SK-N-SH (cell line): Measurements from ENCODE around the gene CHST9. TPM values are rescaled to one million over a fixed set of nuclear protein-coding genes. Genes with fewer than 3 reads are reported as not detected.
A peak's percentile ranks its signal among the peaks of the same experiment; 100 is the strongest.

ENCODE experiments used
- CTCF ChIA-PET: fragments of 300-600, 350-600 bp; formaldehyde crosslinking; extraction: SDS; loops from one replicate; lab custom pipeline; 2021; lab: Yijun Ruan, JAX
- POLR2A ChIA-PET: fragments of 350-600 bp; sonication (Branson Sonifier 250); formaldehyde crosslinking; extraction: SDS; loops from one replicate; lab custom pipeline; 2020; ENCODE audit warnings: antibody characterized with exemption, inconsistent platforms; lab: Yijun Ruan, JAX
- DNase-seq: peaks from one replicate; pipeline ENCODE4 v3.0.0; 2012
- H2AFZ ChIP-seq: fragments of 200-600 bp; sonication (generic); 2 replicates; pipeline ENCODE4 v1.8.1; 2016; ENCODE audit warnings: antibody characterized with exemption, mild to moderate bottlenecking, low read depth
- H3F3A ChIP-seq: fragments of 200-600 bp; sonication (generic); replicated peaks from 2 replicates; pipeline ENCODE3; 2016; ENCODE audit warnings: antibody characterized with exemption, mild to moderate bottlenecking; ENCODE audit not compliant: insufficient read depth
- H3K27ac ChIP-seq, 2 experiments: fragments of 200-500 bp in 1 of 2; fragments of 200-600 bp in 1 of 2; sonication (Bioruptor generic) in 1 of 2; sonication (generic), shearing (Covaris generic) in 1 of 2; 2 replicates each; pipeline versions ENCODE4 v1.5.1 to v1.6.1; 2014 to 2016; ENCODE audit warnings: low read depth in 2 of 2, inconsistent platforms in 1 of 2, low read length in 1 of 2, mild to moderate bottlenecking in 1 of 2, mixed read lengths in 1 of 2
- H3K27me3 ChIP-seq: fragments of 200-600 bp; sonication (generic), shearing (Covaris generic); 2 replicates; pipeline ENCODE4 v1.6.1; 2016; ENCODE audit warnings: mixed run types; ENCODE audit not compliant: insufficient read depth
- H3K36me3 ChIP-seq, 2 experiments: fragments of 200-500 bp in 1 of 2; fragments of 200-600 bp in 1 of 2; sonication (Bioruptor generic) in 1 of 2; sonication (generic) in 1 of 2; replicated peaks in 1 of 2; 2 replicates each; pipeline versions ENCODE3 to v1.5.1; 2014 to 2016; ENCODE audit warnings: low read length in 1 of 2, mild to moderate bottlenecking in 1 of 2; ENCODE audit not compliant: insufficient read depth in 2 of 2, control insufficient read depth in 1 of 2
- H3K4me1 ChIP-seq, 2 experiments: fragments of 200-500 bp in 1 of 2; fragments of 200-600 bp in 1 of 2; sonication (Bioruptor generic) in 1 of 2; sonication (generic), shearing (Covaris generic) in 1 of 2; 2 replicates each; pipeline versions ENCODE4 v1.5.1 to v1.6.1; 2014 to 2016; ENCODE audit warnings: low read depth in 1 of 2, low read length in 1 of 2, mixed run types in 1 of 2; ENCODE audit not compliant: insufficient read depth in 2 of 2, control insufficient read depth in 1 of 2
- H3K4me2 ChIP-seq: fragments of 200-600 bp; sonication (generic), shearing (Covaris generic); 2 replicates; pipeline ENCODE4 v1.6.1; 2017; ENCODE audit warnings: mixed run types
- H3K4me3 ChIP-seq, 2 experiments: fragments of 200-500 bp in 1 of 2; fragments of 200-600 bp in 1 of 2; sonication (Bioruptor generic) in 1 of 2; sonication (generic), shearing (Covaris generic) in 1 of 2; 2 replicates each; pipeline versions ENCODE4 v1.5.1 to v1.8.1; 2014 to 2016; ENCODE audit warnings: low read depth in 2 of 2, inconsistent platforms in 1 of 2, low read length in 1 of 2, mild to moderate bottlenecking in 1 of 2, mixed read lengths in 1 of 2, moderate library complexity in 1 of 2
- H3K79me2 ChIP-seq: fragments of 200-600 bp; sonication (generic); 2 replicates; pipeline ENCODE4 v1.8.1; 2017; ENCODE audit warnings: mild to moderate bottlenecking; ENCODE audit not compliant: insufficient read depth
- H3K9ac ChIP-seq: fragments of 200-600 bp; sonication (generic); 2 replicates; pipeline ENCODE4 v1.6.1; 2017; ENCODE audit warnings: mixed run types
- H3K9me2 ChIP-seq: fragments of 200-600 bp; sonication (generic); 2 replicates; pipeline ENCODE4 v1.6.1; 2017; ENCODE audit warnings: mixed run types
- H3K9me3 ChIP-seq: fragments of 200-600 bp; sonication (generic); 2 replicates; pipeline ENCODE4 v1.6.1; 2017; ENCODE audit warnings: mixed run types, mild to moderate bottlenecking, moderate library complexity
- H4K20me1 ChIP-seq: fragments of 200-600 bp; sonication (generic); 2 replicates; pipeline ENCODE4 v1.6.1; 2017; ENCODE audit warnings: mild to moderate bottlenecking, mixed run types; ENCODE audit not compliant: insufficient read depth
- CTCF ChIP-seq: fragments of 200-600 bp; sonication (generic); IDR thresholded peaks from 2 replicates; pipeline ENCODE4 v1.6.1; 2017; ENCODE audit warnings: antibody characterized with exemption, mild to moderate bottlenecking, moderate library complexity
- FOXJ3 ChIP-seq: sonication (generic); formaldehyde crosslinking; IDR thresholded peaks from 2 replicates; pipeline ENCODE4 v1.5.1; 2020; ENCODE audit warnings: mild to moderate bottlenecking, missing genetic modification reagents
- RAD21 ChIP-seq: IDR thresholded peaks from 2 replicates; pipeline ENCODE4 v1.6.1; 2012; ENCODE audit warnings: mild to moderate bottlenecking, low read length
- REST ChIP-seq: IDR thresholded peaks from 2 replicates; pipeline ENCODE4 v1.6.1; 2012; ENCODE audit warnings: mild to moderate bottlenecking, low read depth, low read length, moderate library complexity
- SMC3 ChIP-seq: IDR thresholded peaks from 2 replicates; pipeline ENCODE4 v1.6.1; 2012; ENCODE audit warnings: low read depth, low read length, improper control_type of control experiment
- WGBS: methylation state at CpG from one replicate; pipeline ENCODE4 v1.1.6; 2017; ENCODE audit warnings: low lambda C conversion rate; 5-methylcytosine and 5-hydroxymethylcytosine counted together
- polyA plus RNA-seq, 3 experiments: library from polyadenylated mRNA; depleted of rRNA; stranded (reverse); fragments of >200 nt; gene quantifications; 2 replicates each; pipeline ENCODE4 v1.2.3, GENCODE V29; 2012

CHST9 gene
- polyA plus RNA-seq, 1 of the 3 experiments (the other 2 are of a cell fraction): not detected

GRCh38 chr18:26963292-26963691 lies 221.8 kb downstream of the CHST9 start:
- WGBS: 58% methylated on average over 3 of the region's 3 CpGs
- no peaks in the 10 kb centered on the region for H3K79me2 ChIP-seq

More at GRCh38 chr18:26963292-26963691, 221.8 kb downstream of the CHST9 start:
- Histone ChIP-seq H3K36me3 (no peaks in the 10 kb centered on the region), H3K27me3 (no peaks in the 10 kb centered on the region), H3F3A (no peaks in the 10 kb centered on the region), H3K4me1 (no peaks in the 10 kb centered on the region), H3K9ac (no peak overlapping the region), H3K9me3 (no peaks in the 10 kb centered on the region), H3K9me2 (no peaks in the 10 kb centered on the region), H2AFZ (no peak overlapping the region), H4K20me1 (no peaks in the 10 kb centered on the region), H3K4me2 (no peak overlapping the region), H3K4me3 (no peak overlapping the region), H3K27ac (no peak overlapping the region)
- DNase-seq: no peak
- ChIA-PET CTCF (interaction anchor here (0.6 to 1.3 kb wide), 3 partner anchors 30 to 159 kb away, joined by 3 to 6 read pairs (median 3); no protein-coding TSS in a partner anchor), POLR2A (no interaction called here)
- TF ChIP-seq FOXJ3 (CRISPR knock-in tag): no peak
- TF ChIP-seq SMC3: no peak
- no peak for TF ChIP-seq REST
- peak; percentile 55 for TF ChIP-seq RAD21
- peak; percentile 19 for TF ChIP-seq CTCF
